Measurements from ENCODE around the gene CCDC71L.
"Not testable (repeated sequence)": the region's sequence is repeated elsewhere in the genome, so short reads cannot be mapped to it uniquely, and the experiment has no call there.

The CCDC71L gene

GRCh38 chr7:106660862-106661720, at the start of gene CCDC71L:
Gene CCDC71L (minus strand): TSS chr7:106661158. CDS start chr7:106660896, 262 bp downstream.
- peak; percentile 90 to 91 for DNase-seq (ENCODE audit: low read depth in 2 of 2)

DNA sequence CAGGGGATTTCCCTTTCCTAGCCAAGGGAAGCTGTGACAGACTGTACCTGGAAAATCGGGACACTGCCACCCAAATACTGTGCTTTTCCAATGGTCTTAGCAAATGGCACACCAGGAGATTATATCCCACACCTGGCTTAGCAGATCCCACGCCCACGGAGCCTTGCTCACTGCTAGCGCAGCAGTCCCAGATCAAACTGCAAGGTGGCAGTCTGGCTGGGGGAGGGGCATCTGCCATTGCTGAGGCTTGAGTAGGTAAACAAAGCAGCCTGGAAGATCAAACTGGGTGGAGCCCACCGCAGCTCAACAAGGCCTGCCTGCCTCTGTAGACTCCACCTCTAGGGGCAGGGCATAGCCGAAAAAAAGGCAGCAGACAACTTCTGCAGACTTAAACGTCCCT, 48.6 kb upstream of the CCDC71L start:
- not testable (repeated sequence) for DNase-seq (ENCODE audit: low read depth in 2 of 2)

DNA sequence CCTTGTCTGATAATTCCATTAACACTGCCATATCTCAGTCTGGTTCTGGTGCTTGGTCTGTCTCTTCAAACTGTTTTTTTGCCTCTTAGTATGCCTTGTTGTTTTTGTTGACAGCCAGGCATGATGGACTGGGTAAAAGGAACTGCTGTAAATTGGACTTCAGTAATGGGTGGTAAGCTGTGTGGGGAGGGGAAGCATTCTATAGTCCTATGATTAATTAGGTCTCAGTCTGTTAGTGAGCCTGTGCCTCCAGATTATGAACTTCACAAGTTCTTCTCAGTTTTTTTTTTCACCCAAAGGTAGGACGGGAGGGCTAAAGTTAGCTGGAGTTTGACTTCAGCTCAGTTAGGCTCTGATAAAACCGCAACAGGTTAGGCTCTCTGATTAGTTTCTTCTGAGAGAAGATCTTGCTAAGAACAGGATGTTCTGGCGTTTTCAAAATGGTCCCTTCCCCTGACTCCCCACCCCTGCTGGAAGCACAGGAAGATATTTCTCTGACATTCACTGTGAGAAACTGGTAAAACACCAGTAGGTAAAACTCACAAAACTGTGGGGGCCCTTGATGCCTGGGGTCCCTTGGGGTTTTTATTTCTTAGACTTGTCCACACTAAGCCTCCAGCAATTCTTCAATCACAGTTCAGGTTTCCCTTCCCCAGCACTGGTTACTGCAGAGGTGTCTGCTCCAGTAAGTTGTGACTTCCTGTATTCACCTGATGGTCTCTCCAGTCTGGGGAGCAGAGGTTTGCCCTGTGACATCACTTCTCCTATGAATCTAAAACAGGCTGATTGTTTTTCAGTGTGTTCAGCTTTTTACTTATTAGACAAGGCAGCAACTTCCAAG, 43.3 kb upstream of the CCDC71L start:
- DNase-seq (ENCODE audit: low read depth in 2 of 2): no peak

DNA sequence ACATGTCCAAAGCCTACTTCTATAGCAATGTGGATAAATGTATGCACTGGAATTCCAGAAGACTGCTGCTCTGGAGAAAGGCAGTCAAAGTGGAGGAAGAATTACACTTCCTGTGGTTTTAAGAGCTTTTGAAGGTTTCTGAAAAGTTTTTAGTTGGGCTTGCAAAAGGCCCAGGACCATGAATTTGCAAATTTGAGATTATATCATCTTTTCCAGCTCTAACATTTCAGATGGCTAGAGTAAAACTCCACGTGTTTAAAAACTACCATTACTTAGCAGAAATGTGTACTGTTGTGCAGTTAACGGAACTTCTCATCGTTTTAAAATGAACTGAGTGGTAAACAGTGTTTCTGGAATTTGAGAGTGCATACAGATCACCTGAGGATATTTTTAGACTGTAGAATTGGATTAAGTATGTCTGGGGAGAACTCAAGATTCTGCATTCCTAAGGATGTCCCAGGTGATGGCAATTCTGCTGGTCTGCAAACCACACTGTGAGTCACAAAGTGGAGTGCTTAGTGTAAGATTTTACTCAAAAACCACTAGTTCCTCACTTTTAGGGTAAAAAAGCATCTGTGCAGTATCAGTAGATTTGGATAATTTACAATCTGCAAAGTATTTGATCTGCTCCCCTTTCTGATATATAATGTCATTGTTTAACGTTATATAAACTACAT, 32.9 kb upstream of the CCDC71L start:
- DNase-seq (ENCODE audit: low read depth in 2 of 2): no peak

- no peak for DNase-seq (ENCODE audit: low read depth in 2 of 2)
Measured at GRCh38 chr7:106692450-106693051, 31.6 kb upstream of the CCDC71L start.

DNA sequence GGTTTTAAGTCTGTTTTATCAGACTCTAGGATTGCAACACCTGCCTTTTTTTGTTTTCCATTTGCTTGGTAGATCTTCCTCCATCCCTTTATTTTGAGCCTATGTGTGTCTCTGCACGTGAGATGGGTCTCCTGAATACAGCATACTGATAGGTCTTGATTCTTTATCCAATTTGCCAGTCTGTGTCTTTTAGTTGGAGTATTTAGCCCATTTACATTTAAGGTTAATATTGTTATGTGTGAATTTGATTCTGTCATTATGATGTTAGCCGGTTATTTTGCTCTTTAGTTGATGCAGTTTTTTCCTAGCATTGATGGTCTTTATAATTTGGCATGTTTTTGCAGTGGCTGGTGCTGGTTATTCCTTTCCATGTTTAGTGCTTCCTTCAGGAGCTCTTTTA, 27.2 kb upstream of the CCDC71L start:
- not testable (repeated sequence) for DNase-seq (ENCODE audit: low read depth in 2 of 2)

- DNase-seq (ENCODE audit: low read depth in 2 of 2): no peak
Measured at GRCh38 chr7:106683941-106684340, 23.0 kb upstream of the CCDC71L start.

GRCh38 chr7:106681815-106682495, 21.0 kb upstream of the CCDC71L start:
- no peak for DNase-seq (ENCODE audit: low read depth in 2 of 2)

GRCh38 chr7:106679153-106679931, 18.4 kb upstream of the CCDC71L start:
- no peak for DNase-seq (ENCODE audit: low read depth in 2 of 2)

- no peak for DNase-seq (ENCODE audit: low read depth in 2 of 2)
Measured at GRCh38 chr7:106678795-106679152, 17.8 kb upstream of the CCDC71L start.

DNA sequence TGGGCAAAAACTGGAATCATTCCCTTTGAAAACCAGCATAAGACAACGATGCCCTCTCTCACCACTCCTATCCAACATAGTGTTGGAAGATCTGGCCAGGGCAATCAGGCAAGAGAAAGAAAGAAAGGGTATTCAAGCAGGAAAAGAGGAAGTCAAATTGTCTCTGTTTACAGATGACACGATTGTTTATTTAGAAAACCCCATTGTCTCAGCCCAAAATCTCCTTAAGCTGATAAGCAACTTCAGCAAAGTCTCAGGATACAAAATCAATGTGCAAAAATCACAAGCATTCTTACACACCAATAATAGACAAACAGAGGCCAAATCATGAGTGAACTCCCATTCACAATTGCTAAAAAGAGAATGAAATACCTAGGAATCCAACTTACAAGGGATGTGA, 15.5 kb upstream of the CCDC71L start:
- not testable (repeated sequence) for DNase-seq (ENCODE audit: low read depth in 2 of 2)

DNA sequence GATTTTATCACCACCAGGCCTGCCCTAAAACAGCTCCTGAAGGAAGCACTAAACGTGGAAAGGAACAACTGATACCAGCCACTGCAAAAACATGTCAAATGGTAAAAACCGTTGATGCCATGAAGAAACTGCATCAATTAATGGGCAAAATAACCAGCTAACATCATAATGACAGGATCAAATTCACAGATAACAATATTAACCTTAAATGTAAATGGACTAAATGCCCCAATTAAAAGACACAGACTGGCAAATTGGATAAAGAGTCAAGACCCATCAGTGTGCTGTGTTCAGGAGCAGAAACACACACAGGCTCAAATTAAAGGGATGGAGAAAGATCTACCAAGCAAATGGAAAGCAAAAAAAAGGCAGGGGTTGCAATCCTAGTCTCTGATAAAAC, 12.7 kb upstream of the CCDC71L start:
- not testable (repeated sequence) for DNase-seq (ENCODE audit: low read depth in 2 of 2)

GRCh38 chr7:106671930-106672329, 11.0 kb upstream of the CCDC71L start:
- DNase-seq (ENCODE audit: low read depth in 2 of 2): not testable (repeated sequence)

DNA sequence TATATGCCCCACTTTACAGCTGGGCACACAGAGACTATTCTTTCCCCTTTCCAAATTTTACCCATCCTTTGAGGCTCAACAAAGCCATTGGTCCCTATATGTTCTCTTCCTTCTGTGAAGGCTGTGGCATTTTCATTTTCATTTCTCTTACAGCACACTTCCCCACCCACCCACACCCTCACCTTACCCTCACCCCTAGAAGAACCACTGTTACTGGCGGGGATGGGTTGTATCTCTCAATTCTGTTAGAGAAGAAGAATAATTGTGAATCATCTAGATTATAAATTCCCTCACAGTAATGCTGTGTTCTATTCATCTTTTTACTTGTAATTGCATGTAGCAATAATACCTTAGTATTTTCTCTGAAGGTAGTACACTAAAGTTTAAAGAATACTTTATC, 10.2 kb upstream of the CCDC71L start:
- no peak for DNase-seq (ENCODE audit: low read depth in 2 of 2)

GRCh38 chr7:106668861-106669524, 8.0 kb upstream of the CCDC71L start:
- DNase-seq (ENCODE audit: low read depth in 2 of 2): no peak

DNA sequence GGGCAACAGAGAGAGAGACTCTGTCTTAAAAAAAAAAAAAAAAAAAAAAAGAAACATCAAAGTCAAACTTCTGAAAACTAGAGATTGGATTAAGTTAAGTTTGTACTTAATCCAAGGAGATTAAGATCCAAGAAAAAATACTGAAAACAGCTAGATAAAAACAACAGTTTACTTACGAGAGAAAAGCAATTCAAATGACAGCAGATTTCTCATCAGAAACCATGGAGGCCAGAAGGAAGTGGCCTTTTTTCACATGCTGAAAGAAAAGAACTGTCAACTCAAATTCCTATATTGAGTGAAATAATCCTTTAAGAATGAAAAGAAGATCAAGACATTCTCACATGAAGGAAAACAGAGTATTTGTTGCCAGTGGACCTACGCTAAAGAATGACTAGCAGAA, 5.4 kb upstream of the CCDC71L start:
- DNase-seq (ENCODE audit: low read depth in 2 of 2): no peak

DNA sequence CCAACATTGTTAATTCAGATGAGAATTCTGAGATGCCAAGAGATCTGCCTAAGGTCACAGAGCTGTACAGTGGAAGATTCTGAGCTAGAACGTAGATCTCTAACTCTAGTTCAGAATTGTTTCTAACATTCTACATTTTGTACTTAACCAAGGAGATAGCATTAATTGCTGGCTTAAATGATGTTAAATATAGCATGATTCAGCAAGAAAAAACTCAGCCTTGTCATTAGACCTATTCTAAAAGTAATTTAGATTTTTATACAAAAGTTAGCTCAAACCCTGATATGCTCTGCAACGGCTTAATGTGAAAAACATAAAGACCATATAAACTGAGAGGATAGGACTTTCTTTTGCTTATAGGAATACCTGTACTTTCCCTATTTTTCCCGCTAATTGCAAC, 3.4 kb upstream of the CCDC71L start:
- DNase-seq (ENCODE audit: low read depth in 2 of 2): no peak

- peak; percentile 78 to 84 for DNase-seq (ENCODE audit: low read depth in 2 of 2)
Measured at GRCh38 chr7:106659963-106660861, 746 bp downstream of the CCDC71L start.
